ENCODE results near the gene SUFU. TPM values are rescaled to one million over a fixed set of nuclear protein-coding genes. Genes with fewer than 3 reads are reported as not detected.

SUFU gene
- total and polyA plus RNA-seq, 4 donors = 1.8 to 3.8 (median 2.9) TPM

- WGBS = 18% methylated on average over 7 of the region's 7 CpGs
- TF ChIP-seq RXRA (IDR thresholded peaks at IDR 0.05) = peak in 1 of 2 donors; percentile 1
- TF ChIP-seq RAD21 (IDR thresholded peaks at IDR 0.05) = no peak
Observed at GRCh38 chr10:102641402-102641801, 137.6 kb downstream of the SUFU start.

GRCh38 chr10:102641880-102642735 lies 138.3 kb downstream of the SUFU start:
- DNase-seq (ENCODE audit: low spot score) = peak; percentile 99
- Histone ChIP-seq H3K9me3 (ENCODE audit: control insufficient read depth in 4 of 4, low read length in 3 of 4) (no peaks in the 10 kb centered on the region), H3K4me3 (ENCODE audit: low read depth in 1 of 3, low read length in 3 of 3) (peak overlapping the region; percentile 74 to 93 (median 76)), H3K27me3 (ENCODE audit: control insufficient read depth in 4 of 4, insufficient read depth in 4 of 4, low read length in 3 of 4) (no peaks in the 10 kb centered on the region), H3K4me1 (ENCODE audit: control insufficient read depth in 4 of 4, insufficient read depth in 4 of 4, low read length in 3 of 4) (peaks cover 6 to 24% (median 12%) of the 10 kb centered on the region in 4 donors), H3K36me3 (ENCODE audit: control insufficient read depth in 4 of 4, insufficient read depth in 3 of 4, low read depth in 1 of 4, low read length in 3 of 4) (no peaks in the 10 kb centered on the region), H3K9ac (ENCODE audit: low read depth in 1 of 2, low read length in 2 of 2) (peak overlapping the region; percentile 63 to 86), H3K27ac (ENCODE audit: low read depth in 1 of 2, low read length in 2 of 2) (peak overlapping the region; percentile 99)
- under 1% methylated on average over 77 of the region's 77 CpGs for WGBS
- TF ChIP-seq RXRA (IDR thresholded peaks at IDR 0.05) (peak; percentile 17 to 36), JUND (IDR thresholded peaks at IDR 0.05) (peak in 1 of 2 donors; percentile 31), RAD21 (IDR thresholded peaks at IDR 0.05) (peak in 1 of 2 donors; percentile 28), SP1 (IDR thresholded peaks at IDR 0.05) (peak; percentile 86), ATF3 (IDR thresholded peaks at IDR 0.05) (peak; percentile 18), ZBTB33 (IDR thresholded peaks at IDR 0.05) (peak; percentile 38), YY1 (IDR thresholded peaks at IDR 0.05) (peak; percentile 48), REST (IDR thresholded peaks at IDR 0.05) (peak; percentile 84), FOXA2 (IDR thresholded peaks at IDR 0.05) (no peak), GABPA (IDR thresholded peaks at IDR 0.05 in 1 of 2, conservative IDR thresholded peaks at IDR 0.05 in 1 of 2) (peak; percentile 68 to 84), EGR1 (IDR thresholded peaks at IDR 0.05; ENCODE audit: low read depth in 2 of 2) (no peak), NR2F2 (IDR thresholded peaks at IDR 0.05) (no peak), MAX (IDR thresholded peaks at IDR 0.05) (peak; percentile 43)

More at GRCh38 chr10:102641402-102641801, 137.6 kb downstream of the SUFU start:
- H3K4me3 ChIP-seq (ENCODE audit: low read depth in 1 of 3, low read length in 3 of 3) = peak overlapping the region in 2 of 3 donors; percentile 67 to 93
- H3K27me3 ChIP-seq (ENCODE audit: control insufficient read depth in 4 of 4, insufficient read depth in 4 of 4, low read length in 3 of 4) = no peaks in the 10 kb centered on the region
- H3K9ac ChIP-seq (ENCODE audit: low read depth in 1 of 2, low read length in 2 of 2) = peak overlapping the region; percentile 42 to 86
- no peaks in the 10 kb centered on the region for H3K9me3 ChIP-seq (ENCODE audit: control insufficient read depth in 4 of 4, low read length in 3 of 4)
- no peak for DNase-seq (ENCODE audit: low spot score)
- no peaks in the 10 kb centered on the region for H3K36me3 ChIP-seq (ENCODE audit: control insufficient read depth in 4 of 4, insufficient read depth in 3 of 4, low read depth in 1 of 4, low read length in 3 of 4)
- peaks cover 0 to 16% (median 4%) of the 10 kb centered on the region in 4 donors for H3K4me1 ChIP-seq (ENCODE audit: control insufficient read depth in 4 of 4, insufficient read depth in 4 of 4, low read length in 3 of 4)
- H3K27ac ChIP-seq (ENCODE audit: low read depth in 1 of 2, low read length in 2 of 2) = peak overlapping the region; percentile 84 to 94
